ENCODE data around the gene GHDC.
"Not testable (repeated sequence)": the region's sequence is repeated elsewhere in the genome, so short reads cannot be mapped to it uniquely, and the experiment has no call there.

GRCh38 chr17:42206153-42206612, 11.9 kb upstream of the GHDC start:
- TF ChIP-seq POLR2A, CTCF, POLR2AphosphoS5, EP300 (IDR thresholded peaks at IDR 0.05): not testable (repeated sequence)
